HG02970 (cell line): Measurements from ENCODE around the gene RFPL4A.

Experiments
- ATAC-seq: cut with Tn5 transposase; IDR thresholded peaks from one replicate; pipeline ENCODE4 v1.9.1; 2021; ENCODE audit warnings: mild to moderate bottlenecking, moderate library complexity, moderate number of reproducible peaks; ENCODE audit not compliant: unreplicated experiment, low FRiP score

Gene RFPL4A

GRCh38 chr19:55801416-55801815, 42.5 kb downstream of the RFPL4A start:
- ATAC-seq: no peak

DNA sequence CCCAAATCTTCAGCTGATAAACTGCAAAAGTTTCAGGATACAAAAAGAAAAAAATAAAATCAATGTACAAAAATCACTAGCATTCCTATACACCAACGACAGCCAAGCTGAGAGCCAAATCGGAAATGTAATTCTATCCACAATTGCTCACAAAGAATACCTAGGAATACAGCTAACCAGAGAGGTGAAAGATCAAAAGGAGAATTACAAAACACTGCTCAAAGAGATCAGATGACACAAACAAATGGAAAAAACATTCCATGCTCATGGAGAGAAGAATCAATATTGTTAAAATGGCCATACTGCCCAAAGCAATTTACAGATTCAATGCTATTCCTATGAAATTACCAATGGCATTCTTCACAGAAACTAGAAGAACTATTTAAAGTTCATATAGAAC, 43.4 kb downstream of the RFPL4A start:
- ATAC-seq: no peak

DNA sequence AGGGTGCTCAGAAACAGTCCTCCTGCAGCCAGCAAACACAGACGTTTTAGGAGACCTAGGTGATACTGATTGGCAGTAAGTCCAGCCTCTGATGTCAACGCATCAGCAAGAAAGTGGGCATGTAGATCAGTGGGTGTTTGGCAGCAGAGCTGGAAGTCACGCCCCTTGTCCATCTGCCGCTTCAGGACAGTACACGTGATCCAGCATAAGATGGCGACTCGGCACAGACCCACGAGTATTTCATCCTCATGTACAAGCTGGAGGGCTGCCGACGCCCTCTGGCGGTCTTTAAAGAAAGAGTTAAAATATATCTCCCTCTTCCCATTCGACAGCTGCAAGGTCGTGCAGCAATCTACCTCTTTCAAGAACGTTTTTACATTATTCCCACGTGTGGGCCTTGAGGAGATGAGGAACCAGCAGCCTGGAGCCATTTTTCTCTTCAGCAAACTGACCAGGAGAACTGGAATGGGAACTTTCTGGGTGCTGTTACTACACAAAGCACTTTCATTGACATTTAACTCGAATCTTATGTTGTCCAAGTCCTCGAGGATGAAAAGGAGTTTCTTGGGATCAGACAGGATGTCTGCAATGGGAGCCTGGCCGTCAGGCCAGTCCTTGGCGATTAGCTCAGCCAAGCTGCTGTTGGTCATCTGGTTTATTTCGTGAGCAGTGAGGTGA, 50.6 kb downstream of the RFPL4A start:
- ATAC-seq: no peak

DNA sequence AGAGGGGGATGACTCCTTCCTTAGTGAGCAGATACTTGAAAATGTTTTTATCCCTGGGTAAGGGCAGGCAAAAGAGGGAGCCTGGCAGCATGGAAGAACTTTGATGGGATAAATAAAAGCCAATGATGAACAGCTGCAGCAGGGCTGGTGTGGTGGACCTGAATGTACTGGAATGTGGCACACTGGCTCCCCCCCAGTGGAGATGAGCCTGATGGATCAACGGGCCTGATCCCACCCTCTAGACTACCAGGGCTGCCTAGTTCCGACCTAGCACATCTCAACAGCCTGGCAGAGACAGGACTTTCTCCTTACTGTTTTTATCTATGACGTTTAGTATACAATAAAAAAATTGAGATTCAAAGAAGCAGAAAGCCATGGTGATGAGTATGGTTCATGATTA, 52.4 kb downstream of the RFPL4A start:
- no peak for ATAC-seq

GRCh38 chr19:55812449-55812848, 53.6 kb downstream of the RFPL4A start:
- no peak for ATAC-seq
